GM19438 (cell line): ENCODE data around the gene DDI2.
"Not testable (repeated sequence)": the region's sequence is repeated elsewhere in the genome, so short reads cannot be mapped to it uniquely, and the experiment has no call there.

Experiments
- ATAC-seq: cut with Tn5 transposase; IDR thresholded peaks from one replicate; pipeline ENCODE4 v1.9.1; 2021; ENCODE audit warnings: low read depth; ENCODE audit not compliant: unreplicated experiment

The DDI2 gene

GRCh38 chr1:15617173-15618076, at the start of gene DDI2:
TSS of gene DDI2 (plus strand) at chr1:15617458. CDS start at chr1:15617671, 213 bp downstream.
- peak; percentile 50 for ATAC-seq

- ATAC-seq = no peak
Measured at GRCh38 chr1:15568387-15569073, 48.7 kb upstream of the DDI2 start.

GRCh38 chr1:15570861-15571260, 46.4 kb upstream of the DDI2 start:
- no peak for ATAC-seq

DNA sequence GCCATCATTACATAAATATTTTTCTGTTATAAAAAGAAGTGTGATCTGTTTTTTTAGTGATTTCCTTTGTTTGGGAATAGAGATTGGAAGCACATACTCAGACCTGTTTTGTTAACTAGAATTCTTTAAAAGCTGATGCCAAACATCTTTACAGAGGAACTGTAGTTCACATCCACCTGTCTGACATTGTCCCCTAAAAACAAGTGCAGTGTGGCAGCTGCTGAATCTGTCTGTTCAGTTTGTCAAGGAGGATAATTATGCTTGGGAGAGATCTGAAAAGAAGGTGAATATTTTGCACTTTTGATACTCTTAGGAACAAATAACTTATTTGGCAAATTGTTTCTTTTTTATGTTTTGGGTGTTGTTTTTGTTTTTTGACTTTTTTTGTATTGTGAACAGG, 46.0 kb upstream of the DDI2 start:
- ATAC-seq = no peak

- ATAC-seq = no peak
Measured at GRCh38 chr1:15573477-15573876, 43.8 kb upstream of the DDI2 start.

GRCh38 chr1:15574741-15575140, 42.5 kb upstream of the DDI2 start:
- no peak for ATAC-seq

GRCh38 chr1:15575549-15576150, 41.6 kb upstream of the DDI2 start:
- ATAC-seq = no peak

DNA sequence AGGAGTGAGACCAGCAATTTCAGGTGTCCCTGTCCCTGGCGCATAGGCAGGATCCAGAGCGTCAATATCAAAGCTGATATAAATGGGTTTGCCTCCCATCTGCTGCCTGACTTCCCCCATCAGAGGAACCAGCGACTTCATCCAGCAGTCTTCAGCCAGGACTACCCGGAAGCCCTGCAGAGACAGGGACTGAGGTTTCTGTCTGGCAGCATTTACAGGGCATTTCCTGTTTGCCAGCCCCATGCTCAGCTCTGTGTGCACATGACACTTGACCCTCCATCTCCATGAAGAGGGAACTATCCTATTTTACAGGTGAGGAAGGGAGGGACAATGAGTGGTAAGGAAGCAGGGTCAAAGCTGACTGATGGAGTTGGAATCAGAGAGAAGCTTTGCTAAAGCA, 39.6 kb upstream of the DDI2 start:
- no peak for ATAC-seq

DNA sequence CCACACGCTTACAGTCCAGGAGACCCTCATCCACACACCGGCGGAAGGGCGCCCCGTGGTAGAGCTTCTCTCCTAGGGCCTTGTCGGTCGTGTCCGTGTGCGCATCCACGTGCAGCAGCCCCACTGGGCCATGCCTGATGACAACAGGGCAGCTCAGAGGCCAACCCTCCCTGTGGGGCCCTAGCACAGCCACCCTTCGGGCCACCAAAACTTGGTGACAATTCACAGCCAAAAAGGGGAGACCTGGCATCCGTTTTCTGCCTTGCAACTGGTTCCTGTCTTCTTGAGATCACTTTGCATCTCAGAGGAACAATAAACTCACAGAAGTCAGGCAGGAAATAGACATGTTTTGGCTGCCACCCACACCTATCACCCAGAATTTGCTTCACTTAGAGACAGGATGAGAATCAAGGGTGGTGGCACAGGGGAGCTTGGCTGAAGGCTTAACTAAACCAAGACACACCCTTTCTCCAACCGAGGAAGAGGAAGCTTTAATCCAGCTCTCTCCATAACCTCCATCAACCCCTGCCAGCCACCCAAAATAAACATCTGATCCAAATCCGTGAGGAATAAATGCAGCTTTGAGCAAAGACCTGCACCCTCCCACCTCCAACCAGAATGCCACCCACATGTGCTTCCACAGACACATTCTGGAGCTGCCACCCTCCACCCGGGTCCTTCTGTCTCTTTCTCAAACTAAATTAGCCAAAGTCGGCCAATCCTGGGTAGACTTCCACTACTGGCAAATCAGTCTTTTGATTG, 38.2 kb upstream of the DDI2 start:
- ATAC-seq = no peak

DNA sequence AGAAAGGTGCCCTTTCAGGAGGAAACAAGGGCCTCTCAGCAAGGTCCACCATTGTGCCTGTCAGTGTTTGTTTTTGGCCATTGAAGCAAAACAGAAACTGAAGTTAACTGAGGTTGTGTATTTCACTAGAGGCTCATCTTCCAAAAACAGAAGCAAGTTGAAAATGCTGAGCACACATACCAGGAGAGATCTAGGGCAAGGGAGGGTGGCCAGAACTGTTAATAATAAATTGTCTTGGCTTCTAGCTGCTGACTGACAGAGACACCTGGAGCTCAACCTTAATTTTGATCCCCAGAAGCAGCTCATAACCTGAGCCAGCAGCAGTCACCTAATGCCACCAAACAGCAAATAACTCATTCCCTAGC, 37.6 kb upstream of the DDI2 start:
- ATAC-seq = no peak

GRCh38 chr1:15583016-15583706, 34.1 kb upstream of the DDI2 start:
- no peak for ATAC-seq

GRCh38 chr1:15584489-15585363, 32.5 kb upstream of the DDI2 start, which contains the start of gene AGMAT:
TSS of gene AGMAT (minus strand) at chr1:15585051. CDS start at chr1:15584967, 84 bp downstream.
- ATAC-seq = no peak

DNA sequence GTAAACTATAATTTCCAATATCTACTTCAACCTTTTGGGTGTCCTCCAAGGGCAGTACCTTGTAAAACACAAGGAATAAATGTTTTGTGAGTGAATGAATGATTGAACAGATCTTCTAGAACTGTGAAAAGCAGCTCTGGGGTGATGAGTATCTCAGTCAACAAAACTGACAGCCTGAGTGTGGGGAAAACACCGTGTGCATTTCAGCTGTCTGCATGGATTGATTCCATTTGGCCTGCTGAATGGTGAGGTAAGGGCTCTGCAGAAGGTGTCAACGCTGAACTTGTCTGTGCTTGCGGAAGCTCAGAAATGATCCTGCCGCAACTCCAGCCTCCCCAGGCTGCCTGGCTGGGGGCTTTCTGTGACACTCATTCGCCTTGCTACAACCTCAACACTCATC, 25.0 kb upstream of the DDI2 start:
- ATAC-seq = no peak

DNA sequence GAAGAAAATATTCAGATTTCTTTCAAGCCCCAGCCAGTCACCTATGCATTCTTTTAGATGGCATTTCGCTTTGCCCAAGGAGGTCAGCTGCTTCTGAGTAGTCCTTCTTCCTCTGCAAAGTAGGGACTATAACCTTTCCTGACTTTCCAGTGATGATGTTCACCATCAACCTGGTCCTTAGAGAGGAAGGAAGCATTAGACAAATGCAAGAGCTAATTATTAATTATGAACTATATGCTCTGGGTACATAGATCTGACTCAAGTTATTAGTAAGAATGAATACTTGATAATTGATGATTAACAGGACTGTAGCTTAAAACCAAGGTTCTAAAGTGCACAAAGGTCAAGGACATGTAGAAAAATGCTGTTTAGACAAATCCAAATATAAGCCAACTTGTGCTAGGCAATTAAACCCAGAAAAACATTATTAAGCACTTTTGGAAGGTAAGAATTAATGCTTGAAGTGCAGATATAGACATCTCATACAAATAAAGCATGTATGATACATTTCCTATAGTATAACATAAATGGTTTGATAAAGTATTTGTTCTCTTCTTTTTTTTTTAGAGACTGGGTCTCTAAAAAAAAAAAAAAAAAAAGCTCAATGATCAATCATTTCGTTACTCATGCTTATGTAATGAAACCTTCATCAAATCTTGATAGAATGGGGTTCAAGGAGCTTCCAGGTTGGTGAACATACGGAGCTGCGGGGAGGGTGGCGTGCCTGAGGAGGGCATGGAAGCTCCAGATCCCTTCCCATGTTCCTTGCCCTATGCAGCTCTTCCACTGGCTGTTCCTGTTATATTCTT, 21.2 kb upstream of the DDI2 start:
- no peak for ATAC-seq

- ATAC-seq = no peak
Measured at GRCh38 chr1:15598436-15598835, 18.8 kb upstream of the DDI2 start.

- peak; percentile 89 for ATAC-seq
Measured at GRCh38 chr1:15603050-15603965, 13.9 kb upstream of the DDI2 start.

- ATAC-seq = not testable (repeated sequence)
Measured at GRCh38 chr1:15603966-15604282, 13.3 kb upstream of the DDI2 start.
